HCT116 (cell line): Measurements from ENCODE around the gene PGGT1B. TPM values are rescaled to one million over a fixed set of nuclear protein-coding genes. Genes with fewer than 3 reads are reported as not detected.

Source experiments
- ATAC-seq: fragments of 200-7000 bp; cut with Tn5 transposase; 2 replicates; pipeline ENCODE4 v1.9.1; 2020; ENCODE audit warnings: mild to moderate bottlenecking, moderate library complexity
- BruUV-seq: library from RNA; stranded (reverse); fragments of 400-500 nt; replicated peaks from 2 replicates; lab custom pipeline; 2021; lab: Mats Ljungman, UMichigan
- CTCF ChIA-PET: fragments of 300-600 bp; sonication (Branson Sonifier 250); formaldehyde crosslinking; loops from one replicate; lab custom pipeline; 2021; ENCODE audit warnings: antibody characterized with exemption; lab: Charles Lee
- POLR2A ChIA-PET: fragments of 300-600, 350-600 bp; sonication (Branson Sonifier 250); formaldehyde crosslinking; loops from one replicate; lab custom pipeline; 2021; ENCODE audit warnings: antibody characterized with exemption; lab: Charles Lee
- RAD21 ChIA-PET, 2 experiments: fragments of 300-600 bp; sonication (Branson Sonifier 250); formaldehyde crosslinking; loops; one replicate each; lab custom pipeline; 2023; ENCODE audit warnings: low total read pairs in 2 of 2; ENCODE audit not compliant: uncharacterized antibody in 2 of 2, unreplicated experiment in 2 of 2, low non-redundant PET in 1 of 2; lab: Charles Lee
- DNase-seq: peaks from one replicate; pipeline ENCODE4 v3.0.0-alpha.2; 2010; ENCODE audit warnings: low read depth, low spot score
- H2AFZ ChIP-seq: fragments of 200-600 bp; shearing (Covaris generic), sonication (generic); 2 replicates; pipeline ENCODE4 v1.6.1; 2017; ENCODE audit warnings: low read depth, mixed run types, mixed read lengths, antibody characterized with exemption, low read length; ENCODE audit not compliant: poor library complexity, severe bottlenecking
- H3K27ac ChIP-seq: 2 replicates; pipeline ENCODE4 v1.5.1; 2012; ENCODE audit warnings: low read depth, low read length
- H3K27me3 ChIP-seq: fragments of 200-600 bp; sonication (generic); 2 replicates; pipeline ENCODE4 v1.6.1; 2016; ENCODE audit warnings: mixed run types, low read length, mixed read lengths; ENCODE audit not compliant: insufficient read depth
- H3K36me3 ChIP-seq, 2 experiments: fragments of 200-500 bp in 1 of 2; fragments of 200-600 bp in 1 of 2; sonication (Bioruptor generic) in 1 of 2; sonication (generic) in 1 of 2; 2 replicates each; pipeline versions ENCODE4 v1.5.1 to v1.6.1; 2014 to 2016; ENCODE audit warnings: low read length in 2 of 2, inconsistent platforms in 1 of 2, mixed read lengths in 1 of 2, mixed run types in 1 of 2; ENCODE audit not compliant: insufficient read depth in 2 of 2, control insufficient read depth in 1 of 2
- H3K4me1 ChIP-seq, 2 experiments: fragments of 200-600 bp in 1 of 2; sonication (generic) in 1 of 2; 2 replicates each; pipeline versions ENCODE4 v1.5.1 to v1.6.1; 2012 to 2017; ENCODE audit warnings: low read length in 2 of 2, inconsistent platforms in 1 of 2, mild to moderate bottlenecking in 1 of 2, mixed read lengths in 1 of 2, mixed run types in 1 of 2, moderate library complexity in 1 of 2; ENCODE audit not compliant: insufficient read depth in 2 of 2, control insufficient read depth in 1 of 2
- H3K4me2 ChIP-seq: fragments of 200-600 bp; sonication (generic); 2 replicates; pipeline ENCODE4 v1.6.1; 2017; ENCODE audit warnings: mixed run types, low read length, mixed read lengths
- H3K4me3 ChIP-seq, 2 experiments: fragments of 200-600 bp in 1 of 2; sonication (generic) in 1 of 2; replicated peaks in 1 of 2; 2 replicates each; pipeline ENCODE4 v1.5.1; 2011 to 2016; ENCODE audit warnings: low read length in 2 of 2, control low read depth in 1 of 2, low read depth in 1 of 2, mild to moderate bottlenecking in 1 of 2, mixed read lengths in 1 of 2, mixed run types in 1 of 2
- H3K79me2 ChIP-seq: fragments of 200-600 bp; sonication (generic); 2 replicates; pipeline ENCODE4 v1.6.1; 2017; ENCODE audit warnings: mild to moderate bottlenecking, mixed run types, low read length, moderate library complexity, mixed read lengths; ENCODE audit not compliant: insufficient read depth
- H3K9ac ChIP-seq: fragments of 200-600 bp; sonication (generic); 2 replicates; pipeline ENCODE4 v1.6.1; 2016; ENCODE audit warnings: low read length, mixed read lengths
- H3K9me2 ChIP-seq: fragments of 200-600 bp; sonication (generic), shearing (Covaris generic); 2 replicates; pipeline ENCODE4 v1.6.1; 2017; ENCODE audit warnings: mixed run types, mild to moderate bottlenecking, moderate library complexity; ENCODE audit not compliant: insufficient read depth
- H3K9me3 ChIP-seq, 2 experiments: fragments of 200-500 bp in 1 of 2; fragments of 200-600 bp in 1 of 2; sonication (Bioruptor generic) in 1 of 2; sonication (generic) in 1 of 2; 2 replicates each; pipeline ENCODE4 v1.6.1; 2014 to 2017; ENCODE audit warnings: low read length in 2 of 2, mixed read lengths in 2 of 2, inconsistent platforms in 1 of 2, low read depth in 1 of 2, mild to moderate bottlenecking in 1 of 2, mixed run types in 1 of 2, moderate library complexity in 1 of 2; ENCODE audit not compliant: control insufficient read depth in 1 of 2, insufficient read depth in 1 of 2
- H4K20me1 ChIP-seq: fragments of 200-600 bp; sonication (generic), shearing (Covaris generic); 2 replicates; pipeline ENCODE4 v1.6.1; 2017; ENCODE audit warnings: mixed run types, mild to moderate bottlenecking, moderate library complexity; ENCODE audit not compliant: insufficient read depth
- CBX3 ChIP-seq: IDR thresholded peaks from 2 replicates; pipeline ENCODE4 v1.6.1; 2012; ENCODE audit warnings: low read depth
- EGR1 ChIP-seq: IDR thresholded peaks from 2 replicates; pipeline ENCODE4 v1.6.1; 2012; ENCODE audit warnings: low read depth
- ELF1 ChIP-seq: IDR thresholded peaks from 2 replicates; pipeline ENCODE4 v1.6.1; 2012; ENCODE audit warnings: low read depth, borderline replicate concordance
- EZH2phosphoT487 ChIP-seq: fragments of 200-600 bp; IDR thresholded peaks from 2 replicates; pipeline ENCODE4 v1.6.1; 2018; ENCODE audit warnings: antibody characterized with exemption, borderline replicate concordance
- POLR2A ChIP-seq: IDR thresholded peaks from 2 replicates; pipeline ENCODE4 v1.7.0; 2011; ENCODE audit warnings: borderline replicate concordance; ENCODE audit not compliant: insufficient read depth, insufficient read length; ENCODE audit errors: extremely low read depth
- RAD21 ChIP-seq: IDR thresholded peaks from 2 replicates; pipeline ENCODE4 v1.6.1; 2012; ENCODE audit warnings: low read depth, mild to moderate bottlenecking
- REST ChIP-seq: IDR thresholded peaks from 2 replicates; pipeline ENCODE4 v1.6.1; 2012; ENCODE audit warnings: low read depth
- SIN3A ChIP-seq: IDR thresholded peaks from 2 replicates; pipeline ENCODE4 v1.6.1; 2012; ENCODE audit warnings: low read depth
- SP1 ChIP-seq: IDR thresholded peaks from 2 replicates; pipeline ENCODE4 v1.6.1; 2012; ENCODE audit warnings: low read depth
- ZFX ChIP-seq: fragments of 450-650 bp; IDR thresholded peaks from 2 replicates; pipeline ENCODE4 v1.6.1; 2017
- intact Hi-C: fragments of 100-400 bp; cut with micrococcal nuclease; formaldehyde crosslinking; loops from 2 replicates; pipeline ENCODE4 v1.10.0; 2022
- total RNA-seq: library from RNA; stranded (reverse); gene quantifications from one replicate; pipeline ENCODE4 v1.2.1, GENCODE V29; 2021; ENCODE audit not compliant: unreplicated experiment
- TF ChIP-seq, protein P1 (sequence below): IDR thresholded peaks from 2 replicates; pipeline ENCODE4 v1.6.1; 2012
- TF ChIP-seq, protein P2 (sequence below), 3 experiments: fragments of 200-600 bp in 1 of 3; sonication (generic) in 1 of 3; IDR thresholded peaks in 2 of 3; conservative IDR thresholded peaks in 1 of 3; 2 replicates each; pipeline ENCODE4 v1.5.1; 2012 to 2017; ENCODE audit warnings: low read depth in 2 of 3, low read length in 2 of 3, antibody characterized with exemption in 1 of 3, borderline replicate concordance in 1 of 3, control low read depth in 1 of 3, mild to moderate bottlenecking in 1 of 3, mixed read lengths in 1 of 3, mixed run types in 1 of 3, moderate library complexity in 1 of 3; ENCODE audit not compliant: insufficient read depth in 1 of 3

PGGT1B gene
- total RNA-seq, 1 experiment from 2014 or later: 45.8 TPM

DNA sequence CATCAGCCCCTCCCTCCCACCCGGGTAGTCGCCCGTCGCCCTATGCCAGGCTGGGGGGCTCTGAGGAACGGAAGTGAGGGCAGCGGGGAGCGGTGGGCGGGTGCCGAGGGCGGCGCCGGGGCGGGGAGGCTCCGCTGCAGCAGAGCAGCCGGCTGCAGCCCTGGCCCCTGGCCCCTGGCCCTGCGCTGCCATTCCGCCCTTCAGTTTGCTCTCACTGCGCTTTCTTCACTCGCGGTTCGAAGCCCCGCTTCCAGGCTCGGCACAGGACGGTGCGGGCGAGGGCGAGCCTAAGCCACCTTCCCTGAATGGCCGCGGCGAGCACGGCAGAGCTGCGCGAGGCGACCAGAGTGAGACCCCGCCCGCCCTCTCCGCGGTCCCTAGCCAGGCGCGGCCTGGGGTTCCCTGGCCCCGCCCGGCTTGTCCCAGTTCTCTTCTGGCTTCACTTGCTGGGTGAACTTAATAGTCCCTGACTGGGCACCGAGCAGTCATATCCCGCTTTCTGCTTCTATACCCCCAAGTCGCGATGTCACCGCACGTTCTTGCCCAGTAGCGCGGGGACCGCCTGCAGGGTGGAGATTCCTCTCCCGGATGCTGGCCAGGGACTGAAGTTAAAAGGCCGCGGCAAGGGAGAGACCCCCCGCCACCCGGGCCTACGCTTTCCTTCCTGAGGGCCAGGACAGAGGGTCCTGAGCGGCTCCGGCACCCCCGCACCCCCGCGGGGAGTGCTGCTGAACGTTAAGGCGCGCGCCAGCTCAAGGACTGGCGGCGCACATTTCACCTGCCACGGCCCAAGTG lies 92.3 kb downstream of the PGGT1B start:
- peak overlapping the region; percentile 56 for H2AFZ ChIP-seq
- ChIA-PET RAD21 (no interaction called here), CTCF (no interaction called here), POLR2A (interaction anchor here (0.8 to 1.1 kb wide), 3 partner anchors 10 to 92 kb away, joined by 3 to 4 read pairs (median 4); no protein-coding TSS in a partner anchor)
- H3K9me3 ChIP-seq: peaks cover 0 to 3% of the 10 kb centered on the region in 2 experiments; a peak in 1 of 4 replicates
- H3K27ac ChIP-seq: peak overlapping the region; percentile 70
- no peaks in the 10 kb centered on the region for H3K79me2 ChIP-seq
- no peaks in the 10 kb centered on the region for H3K9me2 ChIP-seq
- BruUV-seq: no TSS peak
- H3K27me3 ChIP-seq: no peaks in the 10 kb centered on the region
- H3K36me3 ChIP-seq: no peaks in the 10 kb centered on the region
- no peaks in the 10 kb centered on the region for H4K20me1 ChIP-seq
- ATAC-seq: peak; percentile 70
- intact Hi-C loops: no loop called here
- no peak for DNase-seq
- peak; percentile 17; the same call in 1 of the 2 replicates for TF ChIP-seq CBX3
- no peak for TF ChIP-seq EZH2phosphoT487
- TF ChIP-seq SP1: no peak; the same call in 1 of the 2 replicates
- no peak for TF ChIP-seq RAD21
- peak; percentile 70 for TF ChIP-seq POLR2A
- peak; percentile 30; the same call in 1 of the 2 replicates for TF ChIP-seq ZFX
- H3K4me1 ChIP-seq: peaks cover 11 to 22% of the 10 kb centered on the region in 2 experiments; a peak in 3 of 4 replicates
- peak overlapping the region; percentile 63 for H3K9ac ChIP-seq
- H3K4me2 ChIP-seq: peak overlapping the region; percentile 98
- H3K4me3 ChIP-seq: peak overlapping the region; percentile 67 to 89

DNA sequence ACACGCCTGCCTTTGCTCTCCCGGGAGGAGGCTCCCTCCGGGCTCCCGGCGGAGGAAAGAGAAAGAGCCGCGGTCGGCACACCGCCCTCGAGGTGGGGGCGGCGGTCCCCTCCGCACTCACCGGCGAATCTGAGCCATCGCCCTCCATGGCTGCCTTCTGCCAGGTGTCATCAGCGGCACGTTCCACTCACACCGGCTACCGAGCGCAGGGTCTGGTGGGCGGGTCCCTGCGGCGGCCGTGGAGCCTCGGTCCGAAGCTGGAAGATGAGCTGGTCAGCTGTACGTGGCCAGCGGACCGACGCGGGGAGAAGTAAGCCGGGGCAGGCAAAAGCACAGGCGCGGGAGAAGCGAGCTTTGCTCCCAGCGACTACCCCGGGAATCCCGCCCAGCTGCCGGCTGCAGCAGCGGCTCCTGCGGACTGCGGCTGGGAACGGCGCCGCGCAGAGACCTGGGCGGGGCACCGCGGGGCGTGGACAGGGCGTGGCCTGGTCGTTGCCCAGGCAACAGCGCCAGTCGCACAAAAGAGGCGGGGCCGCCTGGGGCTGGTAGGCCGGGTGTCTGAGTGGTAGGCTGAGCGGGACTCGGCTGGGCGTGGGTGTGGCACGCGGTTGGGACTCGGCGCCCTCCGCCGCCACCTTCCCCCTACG lies 93.1 kb downstream of the PGGT1B start, which contains the start of gene TRIM36:
Gene TRIM36, minus strand, starts transcription at position 422 of the 647 bp plus-strand sequence. Its CDS starts 274 bp downstream, at position 148.
- Histone ChIP-seq H3K9ac (peak within 1 kb of the TSS; percentile 82), H3K4me2 (peak within 1 kb of the TSS; percentile 98), H4K20me1 (no peaks in the 10 kb centered on the region), H3K9me2 (no peaks in the 10 kb centered on the region), H3K27ac (peak within 1 kb of the TSS; percentile 70), H3K4me1 (peaks cover 11 to 22% of the 10 kb centered on the region in 2 experiments; a peak in 3 of 4 replicates), H3K4me3 (peak within 1 kb of the TSS; percentile 67 to 89), H3K27me3 (no peaks in the 10 kb centered on the region), H3K36me3 (no peaks in the 10 kb centered on the region), H3K9me3 (peaks cover 0 to 3% of the 10 kb centered on the region in 2 experiments; a peak in 1 of 4 replicates), H2AFZ (peak within 1 kb of the TSS; percentile 81), H3K79me2 (no peaks in the 10 kb centered on the region)
- peak; percentile 85 for DNase-seq
- peak; percentile 88 for ATAC-seq
- ChIA-PET POLR2A (interaction anchor here (0.8 to 1.0 kb wide), 2 partner anchors 9 to 21 kb away, joined by 3 to 4 read pairs; no protein-coding TSS in a partner anchor), CTCF (no interaction called here), RAD21 (no interaction called here)
- intact Hi-C loops: no loop called here
- BruUV-seq: no TSS peak
- TF ChIP-seq REST (no peak), POLR2A (peak; percentile 69), SP1 (peak; percentile 65), EGR1 (peak; percentile 89), ELF1 (no peak), SIN3A (peak; percentile 87)
- TF ChIP-seq, protein P1, sequence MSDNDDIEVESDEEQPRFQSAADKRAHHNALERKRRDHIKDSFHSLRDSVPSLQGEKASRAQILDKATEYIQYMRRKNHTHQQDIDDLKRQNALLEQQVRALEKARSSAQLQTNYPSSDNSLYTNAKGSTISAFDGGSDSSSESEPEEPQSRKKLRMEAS: peak; percentile 81
- TF ChIP-seq, protein P2, sequence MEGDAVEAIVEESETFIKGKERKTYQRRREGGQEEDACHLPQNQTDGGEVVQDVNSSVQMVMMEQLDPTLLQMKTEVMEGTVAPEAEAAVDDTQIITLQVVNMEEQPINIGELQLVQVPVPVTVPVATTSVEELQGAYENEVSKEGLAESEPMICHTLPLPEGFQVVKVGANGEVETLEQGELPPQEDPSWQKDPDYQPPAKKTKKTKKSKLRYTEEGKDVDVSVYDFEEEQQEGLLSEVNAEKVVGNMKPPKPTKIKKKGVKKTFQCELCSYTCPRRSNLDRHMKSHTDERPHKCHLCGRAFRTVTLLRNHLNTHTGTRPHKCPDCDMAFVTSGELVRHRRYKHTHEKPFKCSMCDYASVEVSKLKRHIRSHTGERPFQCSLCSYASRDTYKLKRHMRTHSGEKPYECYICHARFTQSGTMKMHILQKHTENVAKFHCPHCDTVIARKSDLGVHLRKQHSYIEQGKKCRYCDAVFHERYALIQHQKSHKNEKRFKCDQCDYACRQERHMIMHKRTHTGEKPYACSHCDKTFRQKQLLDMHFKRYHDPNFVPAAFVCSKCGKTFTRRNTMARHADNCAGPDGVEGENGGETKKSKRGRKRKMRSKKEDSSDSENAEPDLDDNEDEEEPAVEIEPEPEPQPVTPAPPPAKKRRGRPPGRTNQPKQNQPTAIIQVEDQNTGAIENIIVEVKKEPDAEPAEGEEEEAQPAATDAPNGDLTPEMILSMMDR (IDR thresholded peaks at IDR 0.05 in 2 of 3, conservative IDR thresholded peaks at IDR 0.05 in 1 of 3; ENCODE audit: borderline replicate concordance in 1 of 3, insufficient read depth in 1 of 3, low read depth in 2 of 3, low read length in 2 of 3): peak in 2 of 3 experiments; percentile 23 to 27; a peak in 2 of 6 replicates
